ENCODE data around the gene ZNF497. TPM values are rescaled to one million over a fixed set of nuclear protein-coding genes. Genes with fewer than 3 reads are reported as not detected.

The ZNF497 gene
- total and polyA plus RNA-seq, 10 of the 15 experiments (the other 5 are each of a cell fraction or from before 2014, with no cell fraction given): 0.09 to 0.82 (median 0.28) TPM

DNA sequence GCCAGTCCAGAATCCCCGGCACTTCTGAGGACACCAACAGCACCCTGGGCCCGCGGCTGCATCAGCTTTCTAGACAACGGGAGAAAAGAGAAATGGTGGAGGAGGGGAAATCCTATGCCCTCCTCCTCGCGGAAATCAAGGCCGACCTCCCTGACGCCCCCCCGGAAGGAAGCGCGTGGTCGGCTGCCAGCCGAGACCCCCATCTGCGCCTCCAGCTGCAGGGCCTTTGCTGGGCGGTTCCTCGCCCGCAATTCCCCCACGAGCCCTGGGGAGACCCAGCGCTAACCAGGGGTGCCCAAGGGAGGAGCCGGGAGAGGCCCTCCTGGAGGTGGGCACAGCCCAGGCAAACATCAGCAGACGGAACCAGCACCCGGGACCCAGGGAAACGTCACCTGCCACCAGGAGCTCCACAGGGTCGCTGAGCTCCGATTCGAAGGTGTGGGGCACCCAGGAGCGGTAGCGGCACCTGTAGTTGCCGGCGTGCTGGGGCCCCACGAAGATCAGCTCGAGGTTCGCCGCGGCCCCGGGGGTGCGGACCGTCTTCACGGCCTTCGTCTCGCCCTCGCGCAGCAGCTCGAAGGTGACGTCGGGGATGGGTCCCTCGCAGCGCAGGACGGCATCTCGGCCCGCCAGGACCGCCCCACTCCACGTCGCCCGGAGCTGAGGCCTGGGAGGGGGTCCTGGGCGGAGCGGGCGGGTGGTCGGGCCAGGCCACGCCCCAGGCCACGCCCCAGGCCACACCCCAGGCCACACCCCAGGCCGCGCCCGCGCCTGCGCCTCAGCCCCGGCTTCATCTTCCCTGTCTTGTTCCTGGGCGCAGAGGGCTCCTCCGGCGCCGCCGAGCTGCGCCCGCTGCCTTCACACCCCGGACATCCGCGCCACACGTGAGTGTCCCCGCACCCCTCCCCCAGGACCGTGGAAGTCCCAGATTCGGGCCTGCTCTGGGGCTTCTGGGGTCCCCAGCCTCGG is 15.3 kb downstream of the ZNF497 start (continued):
- TF ChIP-seq RCOR1 (conservative IDR thresholded peaks at IDR 0.05; ENCODE audit: low read depth, low read length) (no peak), GABPA (IDR thresholded peaks at IDR 0.05; ENCODE audit: low read depth) (no peak), ETV6 (conservative IDR thresholded peaks at IDR 0.05 in 1 of 2, IDR thresholded peaks at IDR 0.05 in 1 of 2; ENCODE audit: borderline replicate concordance in 1 of 2, low read depth in 1 of 2) (no peak), CEBPB (IDR thresholded peaks at IDR 0.05; ENCODE audit: borderline replicate concordance in 1 of 2, low read depth in 2 of 2, low read length in 2 of 2) (no peak), TCF7 (IDR thresholded peaks at IDR 0.05; ENCODE audit: borderline replicate concordance) (no peak), SP1 (IDR thresholded peaks at IDR 0.05; ENCODE audit: low read depth, low read length) (peak; percentile 62), NFXL1 (IDR thresholded peaks at IDR 0.05; ENCODE audit: borderline replicate concordance) (no peak), ZNF384 (IDR thresholded peaks at IDR 0.05; ENCODE audit: borderline replicate concordance, low read depth, low read length) (no peak), YY1 (IDR thresholded peaks at IDR 0.05; ENCODE audit: low read depth, low read length) (0 out of 2 replicates have a peak, but pooled peaks have one; percentile 29), BMI1 (IDR thresholded peaks at IDR 0.05; ENCODE audit: borderline replicate concordance) (no peak), SIX5 (IDR thresholded peaks at IDR 0.05; ENCODE audit: low read depth, low read length, severe bottlenecking) (no peak), ZBED1 (IDR thresholded peaks at IDR 0.05; ENCODE audit: borderline replicate concordance) (no peak), MTA3 (IDR thresholded peaks at IDR 0.05; ENCODE audit: borderline replicate concordance, low read length) (no peak), IRF4 (IDR thresholded peaks at IDR 0.05; ENCODE audit: low read depth, low read length) (no peak), ZNF24 (IDR thresholded peaks at IDR 0.05) (peak; percentile 66; the same call in 1 of the 2 replicates), SIN3A (IDR thresholded peaks at IDR 0.05; ENCODE audit: low read depth, low read length) (no peak), IKZF2 (IDR thresholded peaks at IDR 0.05) (no peak), TCF3 (IDR thresholded peaks at IDR 0.05; ENCODE audit: borderline replicate concordance, insufficient read depth, low read depth, low read length) (no peak)
- TF ChIP-seq, protein P1, sequence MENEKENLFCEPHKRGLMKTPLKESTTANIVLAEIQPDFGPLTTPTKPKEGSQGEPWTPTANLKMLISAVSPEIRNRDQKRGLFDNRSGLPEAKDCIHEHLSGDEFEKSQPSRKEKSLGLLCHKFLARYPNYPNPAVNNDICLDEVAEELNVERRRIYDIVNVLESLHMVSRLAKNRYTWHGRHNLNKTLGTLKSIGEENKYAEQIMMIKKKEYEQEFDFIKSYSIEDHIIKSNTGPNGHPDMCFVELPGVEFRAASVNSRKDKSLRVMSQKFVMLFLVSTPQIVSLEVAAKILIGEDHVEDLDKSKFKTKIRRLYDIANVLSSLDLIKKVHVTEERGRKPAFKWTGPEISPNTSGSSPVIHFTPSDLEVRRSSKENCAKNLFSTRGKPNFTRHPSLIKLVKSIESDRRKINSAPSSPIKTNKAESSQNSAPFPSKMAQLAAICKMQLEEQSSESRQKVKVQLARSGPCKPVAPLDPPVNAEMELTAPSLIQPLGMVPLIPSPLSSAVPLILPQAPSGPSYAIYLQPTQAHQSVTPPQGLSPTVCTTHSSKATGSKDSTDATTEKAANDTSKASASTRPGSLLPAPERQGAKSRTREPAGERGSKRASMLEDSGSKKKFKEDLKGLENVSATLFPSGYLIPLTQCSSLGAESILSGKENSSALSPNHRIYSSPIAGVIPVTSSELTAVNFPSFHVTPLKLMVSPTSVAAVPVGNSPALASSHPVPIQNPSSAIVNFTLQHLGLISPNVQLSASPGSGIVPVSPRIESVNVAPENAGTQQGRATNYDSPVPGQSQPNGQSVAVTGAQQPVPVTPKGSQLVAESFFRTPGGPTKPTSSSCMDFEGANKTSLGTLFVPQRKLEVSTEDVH (IDR thresholded peaks at IDR 0.05; ENCODE audit: low read depth, partially characterized antibody): no peak
- TF ChIP-seq, protein P2, sequence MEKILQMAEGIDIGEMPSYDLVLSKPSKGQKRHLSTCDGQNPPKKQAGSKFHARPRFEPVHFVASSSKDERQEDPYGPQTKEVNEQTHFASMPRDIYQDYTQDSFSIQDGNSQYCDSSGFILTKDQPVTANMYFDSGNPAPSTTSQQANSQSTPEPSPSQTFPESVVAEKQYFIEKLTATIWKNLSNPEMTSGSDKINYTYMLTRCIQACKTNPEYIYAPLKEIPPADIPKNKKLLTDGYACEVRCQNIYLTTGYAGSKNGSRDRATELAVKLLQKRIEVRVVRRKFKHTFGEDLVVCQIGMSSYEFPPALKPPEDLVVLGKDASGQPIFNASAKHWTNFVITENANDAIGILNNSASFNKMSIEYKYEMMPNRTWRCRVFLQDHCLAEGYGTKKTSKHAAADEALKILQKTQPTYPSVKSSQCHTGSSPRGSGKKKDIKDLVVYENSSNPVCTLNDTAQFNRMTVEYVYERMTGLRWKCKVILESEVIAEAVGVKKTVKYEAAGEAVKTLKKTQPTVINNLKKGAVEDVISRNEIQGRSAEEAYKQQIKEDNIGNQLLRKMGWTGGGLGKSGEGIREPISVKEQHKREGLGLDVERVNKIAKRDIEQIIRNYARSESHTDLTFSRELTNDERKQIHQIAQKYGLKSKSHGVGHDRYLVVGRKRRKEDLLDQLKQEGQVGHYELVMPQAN (conservative IDR thresholded peaks at IDR 0.05): peak; percentile 76
- TF ChIP-seq, protein P3, sequence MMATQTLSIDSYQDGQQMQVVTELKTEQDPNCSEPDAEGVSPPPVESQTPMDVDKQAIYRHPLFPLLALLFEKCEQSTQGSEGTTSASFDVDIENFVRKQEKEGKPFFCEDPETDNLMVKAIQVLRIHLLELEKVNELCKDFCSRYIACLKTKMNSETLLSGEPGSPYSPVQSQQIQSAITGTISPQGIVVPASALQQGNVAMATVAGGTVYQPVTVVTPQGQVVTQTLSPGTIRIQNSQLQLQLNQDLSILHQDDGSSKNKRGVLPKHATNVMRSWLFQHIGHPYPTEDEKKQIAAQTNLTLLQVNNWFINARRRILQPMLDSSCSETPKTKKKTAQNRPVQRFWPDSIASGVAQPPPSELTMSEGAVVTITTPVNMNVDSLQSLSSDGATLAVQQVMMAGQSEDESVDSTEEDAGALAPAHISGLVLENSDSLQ (IDR thresholded peaks at IDR 0.05): 0 out of 2 replicates have a peak, but pooled peaks have one; percentile 13
- TF ChIP-seq, protein P4, sequence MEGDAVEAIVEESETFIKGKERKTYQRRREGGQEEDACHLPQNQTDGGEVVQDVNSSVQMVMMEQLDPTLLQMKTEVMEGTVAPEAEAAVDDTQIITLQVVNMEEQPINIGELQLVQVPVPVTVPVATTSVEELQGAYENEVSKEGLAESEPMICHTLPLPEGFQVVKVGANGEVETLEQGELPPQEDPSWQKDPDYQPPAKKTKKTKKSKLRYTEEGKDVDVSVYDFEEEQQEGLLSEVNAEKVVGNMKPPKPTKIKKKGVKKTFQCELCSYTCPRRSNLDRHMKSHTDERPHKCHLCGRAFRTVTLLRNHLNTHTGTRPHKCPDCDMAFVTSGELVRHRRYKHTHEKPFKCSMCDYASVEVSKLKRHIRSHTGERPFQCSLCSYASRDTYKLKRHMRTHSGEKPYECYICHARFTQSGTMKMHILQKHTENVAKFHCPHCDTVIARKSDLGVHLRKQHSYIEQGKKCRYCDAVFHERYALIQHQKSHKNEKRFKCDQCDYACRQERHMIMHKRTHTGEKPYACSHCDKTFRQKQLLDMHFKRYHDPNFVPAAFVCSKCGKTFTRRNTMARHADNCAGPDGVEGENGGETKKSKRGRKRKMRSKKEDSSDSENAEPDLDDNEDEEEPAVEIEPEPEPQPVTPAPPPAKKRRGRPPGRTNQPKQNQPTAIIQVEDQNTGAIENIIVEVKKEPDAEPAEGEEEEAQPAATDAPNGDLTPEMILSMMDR (IDR thresholded peaks at IDR 0.05 in 2 of 3, conservative IDR thresholded peaks at IDR 0.05 in 1 of 3; ENCODE audit: control insufficient read depth in 2 of 3, extremely low read depth in 1 of 3, insufficient read depth in 1 of 3, low read depth in 3 of 3, low read length in 3 of 3): no peak

All from GM12878 (cell line).